Activated naive CD8-positive, alpha-beta T cell treated with anti-CD3 and anti-CD28 coated beads for 36 hours (primary cell): ENCODE results near the gene PCSK6. TPM values are rescaled to one million over a fixed set of nuclear protein-coding genes. Genes with fewer than 3 reads are reported as not detected.
"Not testable (repeated sequence)": the region's sequence is repeated elsewhere in the genome, so short reads cannot be mapped to it uniquely, and the experiment has no call there.

Experiments
- DNase-seq: peaks from one replicate; pipeline ENCODE4 v3.0.0; 2021
- H3K27ac Mint-ChIP-seq: one replicate; pipeline ENCODE4 v1.8.0; 2022; ENCODE audit warnings: mild to moderate bottlenecking, moderate library complexity, mixed read lengths
- H3K27me3 Mint-ChIP-seq: one replicate; pipeline ENCODE4 v1.8.0; 2022; ENCODE audit warnings: mild to moderate bottlenecking, mixed read lengths
- H3K36me3 Mint-ChIP-seq: one replicate; pipeline ENCODE4 v1.8.0; 2021; ENCODE audit warnings: mild to moderate bottlenecking, mixed read lengths
- H3K4me1 Mint-ChIP-seq: one replicate; pipeline ENCODE4 v1.8.0; 2021; ENCODE audit warnings: mixed read lengths
- H3K4me3 Mint-ChIP-seq: one replicate; pipeline ENCODE4 v1.8.0; 2022; ENCODE audit warnings: mild to moderate bottlenecking, moderate library complexity, mixed read lengths
- H3K9me3 Mint-ChIP-seq: one replicate; pipeline ENCODE4 v1.8.0; 2022; ENCODE audit warnings: mixed read lengths
- total RNA-seq, 2 experiments: library from RNA; stranded (reverse); gene quantifications; one replicate each; pipeline ENCODE4 v1.2.3, GENCODE V29; 2021

Gene PCSK6
- total RNA-seq, 2 experiments from 2014 or later: 4.0 to 4.6 TPM

DNA sequence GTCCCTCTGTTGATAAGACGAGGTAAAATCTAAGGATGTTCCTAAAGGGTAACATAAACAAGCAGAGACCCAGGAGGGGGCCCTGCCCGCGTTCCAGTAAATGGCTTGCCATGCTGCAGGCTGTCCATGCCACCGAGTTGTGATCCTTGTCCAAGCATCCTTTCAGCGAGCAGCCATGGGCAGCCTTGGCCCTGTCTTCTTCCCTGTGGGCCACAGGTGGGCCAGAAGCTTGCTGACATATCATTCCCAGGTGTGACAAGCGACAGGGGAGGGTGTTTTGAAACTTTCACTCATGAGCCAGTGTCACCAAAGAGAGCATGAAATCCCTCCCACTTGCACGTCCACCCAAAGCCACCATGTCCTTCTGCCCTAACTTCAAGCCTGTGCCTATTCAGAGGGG, 53.7 kb downstream of the PCSK6 start:
- no peak overlapping the region for H3K27ac Mint-ChIP-seq
- no peaks in the 10 kb centered on the region for H3K36me3 Mint-ChIP-seq
- H3K4me1 Mint-ChIP-seq: no peaks in the 10 kb centered on the region
- H3K27me3 Mint-ChIP-seq: peaks cover 7% of the 10 kb centered on the region
- H3K4me3 Mint-ChIP-seq: no peak overlapping the region
- no peaks in the 10 kb centered on the region for H3K9me3 Mint-ChIP-seq
- no peak for DNase-seq

DNA sequence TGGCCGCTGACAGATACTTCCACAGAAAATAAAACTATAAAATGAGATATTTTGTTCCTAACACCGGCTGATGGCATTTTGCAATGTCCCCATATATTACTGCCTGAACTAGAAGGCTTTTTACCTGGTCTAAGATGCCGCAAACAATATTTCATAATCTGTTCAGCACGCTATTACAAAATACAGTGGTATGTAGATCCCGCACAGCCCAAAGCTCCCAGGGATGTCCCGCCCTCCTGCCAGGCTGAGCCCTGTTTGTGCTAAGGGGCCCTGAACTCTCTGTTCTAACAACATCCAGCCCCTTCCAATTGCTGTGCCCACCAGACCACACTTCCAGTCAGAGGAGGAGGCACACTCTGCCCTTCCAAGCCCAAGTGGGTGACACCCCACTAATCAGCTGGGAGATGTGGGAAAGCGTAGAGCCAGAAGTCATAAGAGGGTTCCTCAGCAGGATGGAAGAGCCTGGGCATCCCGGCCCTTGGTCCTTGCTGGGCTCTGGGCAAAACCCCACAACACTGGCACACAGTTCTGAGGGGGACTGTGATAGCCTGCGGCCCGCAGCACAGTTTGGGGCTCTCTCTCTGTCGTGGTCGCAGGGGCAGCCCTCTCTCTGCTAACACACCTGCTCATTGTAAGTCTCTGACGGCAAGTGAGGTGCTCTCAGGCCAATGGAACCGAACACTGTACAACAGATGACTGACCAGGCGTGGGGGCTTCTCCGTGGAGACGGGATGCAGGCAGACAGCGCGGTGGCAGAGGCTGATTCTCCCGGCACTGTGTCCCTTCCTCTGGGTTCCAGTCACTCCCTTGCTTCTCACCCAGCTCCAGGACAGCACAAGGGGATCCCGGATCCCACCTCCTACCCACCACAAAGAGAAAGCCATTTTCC, 55.2 kb downstream of the PCSK6 start:
- no peaks in the 10 kb centered on the region for H3K36me3 Mint-ChIP-seq
- no peak for DNase-seq
- H3K27me3 Mint-ChIP-seq: peaks cover 7% of the 10 kb centered on the region
- H3K4me3 Mint-ChIP-seq: no peak overlapping the region
- no peaks in the 10 kb centered on the region for H3K4me1 Mint-ChIP-seq
- no peak overlapping the region for H3K27ac Mint-ChIP-seq
- H3K9me3 Mint-ChIP-seq: no peaks in the 10 kb centered on the region

DNA sequence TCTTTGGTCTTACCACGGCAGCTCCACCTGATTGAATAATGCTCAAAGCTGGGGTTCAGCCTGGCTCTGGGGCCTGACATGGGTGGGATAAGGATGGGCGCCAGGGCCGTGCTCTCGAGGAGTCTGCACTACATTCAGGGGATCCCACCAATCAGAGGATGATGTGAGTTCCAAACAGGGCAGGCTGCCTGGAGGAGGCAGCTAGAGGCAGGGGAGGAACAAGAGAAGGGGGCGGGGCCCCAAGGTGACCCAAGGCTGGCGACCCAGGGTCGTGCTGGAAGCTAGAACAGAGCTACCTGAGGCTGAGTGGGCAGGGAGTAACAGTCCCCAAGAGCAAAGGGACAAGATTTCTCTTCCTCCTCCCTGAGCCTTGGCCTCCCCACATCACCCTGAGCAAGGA, 56.1 kb downstream of the PCSK6 start:
- H3K27me3 Mint-ChIP-seq: no peaks in the 10 kb centered on the region
- H3K9me3 Mint-ChIP-seq: no peaks in the 10 kb centered on the region
- no peak overlapping the region for H3K27ac Mint-ChIP-seq
- no peak overlapping the region for H3K4me3 Mint-ChIP-seq
- no peaks in the 10 kb centered on the region for H3K4me1 Mint-ChIP-seq
- no peaks in the 10 kb centered on the region for H3K36me3 Mint-ChIP-seq
- no peak for DNase-seq

DNA sequence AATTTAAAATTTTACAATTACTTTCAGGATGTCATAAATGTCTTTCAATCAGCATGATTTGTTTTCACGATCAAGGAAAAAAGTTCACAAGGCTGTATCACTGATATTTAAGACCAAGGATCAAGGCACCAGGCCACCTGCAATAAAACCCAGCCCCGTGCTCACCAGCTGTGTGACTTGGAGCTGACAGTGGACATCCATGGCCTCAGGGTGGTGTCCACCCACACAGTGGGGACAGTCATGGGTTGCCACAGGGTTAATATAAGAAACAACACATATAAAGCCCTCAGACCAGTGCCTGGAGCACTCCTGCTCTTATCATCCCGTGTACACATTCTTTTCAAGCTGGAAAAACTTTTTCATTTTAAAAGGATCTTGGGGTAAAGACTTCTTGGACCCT, 56.5 kb downstream of the PCSK6 start:
- no peaks in the 10 kb centered on the region for H3K4me1 Mint-ChIP-seq
- no peaks in the 10 kb centered on the region for H3K9me3 Mint-ChIP-seq
- no peak overlapping the region for H3K27ac Mint-ChIP-seq
- DNase-seq: no peak
- no peak overlapping the region for H3K4me3 Mint-ChIP-seq
- no peaks in the 10 kb centered on the region for H3K36me3 Mint-ChIP-seq
- H3K27me3 Mint-ChIP-seq: no peaks in the 10 kb centered on the region

DNA sequence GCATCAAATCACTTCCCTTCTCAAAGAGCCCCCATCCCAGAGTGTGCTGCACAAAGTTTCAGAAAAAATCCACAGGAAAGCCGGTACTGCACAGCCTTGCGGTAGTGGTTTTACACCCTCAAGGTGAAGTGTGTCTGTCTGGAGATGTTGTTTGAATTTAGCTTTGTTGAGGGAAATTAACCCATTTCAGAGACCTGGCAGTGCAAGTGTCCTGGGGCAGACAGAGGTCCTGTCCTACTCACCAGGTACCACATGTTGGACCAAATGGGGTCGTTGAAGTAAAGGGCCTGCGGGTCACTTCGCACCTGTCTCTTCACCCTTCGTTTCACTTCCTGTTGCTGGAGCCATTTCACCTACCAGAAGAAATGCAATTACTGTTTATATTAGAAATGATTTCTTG, 57.8 kb downstream of the PCSK6 start:
- H3K4me1 Mint-ChIP-seq: no peaks in the 10 kb centered on the region
- no peak for DNase-seq
- H3K9me3 Mint-ChIP-seq: no peaks in the 10 kb centered on the region
- no peak overlapping the region for H3K27ac Mint-ChIP-seq
- no peak overlapping the region for H3K4me3 Mint-ChIP-seq
- no peaks in the 10 kb centered on the region for H3K27me3 Mint-ChIP-seq
- H3K36me3 Mint-ChIP-seq: no peaks in the 10 kb centered on the region

DNA sequence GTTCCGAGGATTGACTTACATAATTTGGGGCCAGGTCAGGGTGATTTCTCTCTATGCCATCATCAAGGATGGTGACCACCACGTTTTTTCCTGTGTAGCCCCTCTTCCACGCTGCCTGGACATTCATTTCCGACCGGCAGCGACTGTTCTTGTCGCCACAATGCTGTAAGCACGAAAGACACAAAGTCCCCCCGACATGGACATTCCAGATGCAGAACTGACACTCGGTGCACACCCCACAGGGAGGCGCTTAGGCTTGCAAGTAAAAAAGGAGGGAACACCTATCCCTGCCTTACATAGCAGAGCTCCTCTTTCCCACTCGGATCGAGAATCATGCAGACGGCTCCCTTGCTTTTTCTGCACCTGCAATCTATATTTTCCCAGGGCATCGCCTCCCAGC, 58.2 kb downstream of the PCSK6 start:
- H3K36me3 Mint-ChIP-seq: no peaks in the 10 kb centered on the region
- DNase-seq: no peak
- H3K4me3 Mint-ChIP-seq: no peak overlapping the region
- no peaks in the 10 kb centered on the region for H3K9me3 Mint-ChIP-seq
- H3K27ac Mint-ChIP-seq: no peak overlapping the region
- H3K4me1 Mint-ChIP-seq: no peaks in the 10 kb centered on the region
- no peaks in the 10 kb centered on the region for H3K27me3 Mint-ChIP-seq

DNA sequence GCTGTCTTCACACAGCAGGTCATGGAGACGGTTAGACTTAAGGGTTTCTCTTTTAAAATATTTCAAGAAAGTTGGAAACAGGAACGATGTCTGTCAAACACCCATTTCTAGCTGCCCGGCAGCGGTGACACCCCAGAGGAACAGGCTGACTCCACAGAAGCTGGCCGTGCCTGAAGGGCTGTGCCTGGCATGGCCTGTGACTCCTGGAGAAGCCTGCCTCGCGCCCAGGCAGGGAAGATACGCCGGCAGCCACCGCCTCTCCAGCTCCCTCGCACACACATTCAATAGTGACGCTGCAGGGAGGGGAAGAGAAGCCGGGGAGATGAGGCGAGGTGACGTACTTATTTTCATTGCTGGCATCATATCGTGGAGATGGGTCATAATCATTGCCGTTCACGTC, 59.9 kb downstream of the PCSK6 start:
- no peak overlapping the region for H3K27ac Mint-ChIP-seq
- no peak overlapping the region for H3K4me3 Mint-ChIP-seq
- H3K27me3 Mint-ChIP-seq: no peaks in the 10 kb centered on the region
- no peak for DNase-seq
- H3K36me3 Mint-ChIP-seq: no peaks in the 10 kb centered on the region
- H3K4me1 Mint-ChIP-seq: no peaks in the 10 kb centered on the region
- H3K9me3 Mint-ChIP-seq: no peaks in the 10 kb centered on the region

DNA sequence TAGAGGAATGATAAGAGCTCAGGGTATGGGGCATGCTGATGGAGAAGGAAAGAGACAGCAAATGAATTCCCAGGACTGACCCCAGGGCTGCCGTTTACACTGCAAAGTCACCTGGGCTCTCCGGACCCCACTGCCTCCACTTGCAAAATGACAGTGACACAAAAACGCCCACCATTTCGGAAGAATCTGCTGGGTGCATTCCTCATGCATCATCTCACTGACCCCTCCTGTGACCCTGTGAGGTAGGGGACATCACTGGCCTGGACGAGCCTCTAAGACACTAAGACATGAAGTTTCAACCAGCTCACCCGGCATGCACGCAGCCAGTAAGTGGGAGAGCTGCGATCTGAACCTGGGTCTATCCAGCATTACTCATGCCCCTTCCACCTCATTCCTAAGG, 60.3 kb downstream of the PCSK6 start:
- Mint-ChIP-seq H3K4me3 (no peak overlapping the region), H3K27me3 (no peaks in the 10 kb centered on the region), H3K4me1 (no peaks in the 10 kb centered on the region), H3K27ac (no peak overlapping the region), H3K36me3 (no peaks in the 10 kb centered on the region), H3K9me3 (no peaks in the 10 kb centered on the region)
- DNase-seq: no peak

DNA sequence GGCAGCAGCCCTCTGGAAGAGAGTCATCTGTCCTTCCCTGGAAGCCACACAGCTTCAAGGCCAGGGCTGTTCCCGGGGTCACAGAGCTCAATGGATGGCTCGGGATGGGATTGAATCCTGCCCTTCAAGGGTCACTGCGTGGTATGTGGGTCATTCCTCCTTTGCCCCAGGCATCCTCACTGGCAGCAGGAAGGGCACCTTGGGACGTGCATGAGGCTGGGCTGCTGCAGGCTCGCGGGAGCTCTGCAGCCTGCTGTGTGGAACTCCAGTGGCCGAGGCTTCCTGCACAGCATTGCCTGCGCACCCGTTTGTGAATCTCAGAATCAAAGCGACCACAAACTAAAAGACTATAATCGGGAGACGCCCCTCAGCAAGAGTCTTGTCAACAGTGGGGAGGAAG, 60.7 kb downstream of the PCSK6 start:
- no peaks in the 10 kb centered on the region for H3K4me1 Mint-ChIP-seq
- H3K27ac Mint-ChIP-seq: no peak overlapping the region
- no peak for DNase-seq
- no peaks in the 10 kb centered on the region for H3K27me3 Mint-ChIP-seq
- no peak overlapping the region for H3K4me3 Mint-ChIP-seq
- H3K9me3 Mint-ChIP-seq: no peaks in the 10 kb centered on the region
- H3K36me3 Mint-ChIP-seq: no peaks in the 10 kb centered on the region

DNA sequence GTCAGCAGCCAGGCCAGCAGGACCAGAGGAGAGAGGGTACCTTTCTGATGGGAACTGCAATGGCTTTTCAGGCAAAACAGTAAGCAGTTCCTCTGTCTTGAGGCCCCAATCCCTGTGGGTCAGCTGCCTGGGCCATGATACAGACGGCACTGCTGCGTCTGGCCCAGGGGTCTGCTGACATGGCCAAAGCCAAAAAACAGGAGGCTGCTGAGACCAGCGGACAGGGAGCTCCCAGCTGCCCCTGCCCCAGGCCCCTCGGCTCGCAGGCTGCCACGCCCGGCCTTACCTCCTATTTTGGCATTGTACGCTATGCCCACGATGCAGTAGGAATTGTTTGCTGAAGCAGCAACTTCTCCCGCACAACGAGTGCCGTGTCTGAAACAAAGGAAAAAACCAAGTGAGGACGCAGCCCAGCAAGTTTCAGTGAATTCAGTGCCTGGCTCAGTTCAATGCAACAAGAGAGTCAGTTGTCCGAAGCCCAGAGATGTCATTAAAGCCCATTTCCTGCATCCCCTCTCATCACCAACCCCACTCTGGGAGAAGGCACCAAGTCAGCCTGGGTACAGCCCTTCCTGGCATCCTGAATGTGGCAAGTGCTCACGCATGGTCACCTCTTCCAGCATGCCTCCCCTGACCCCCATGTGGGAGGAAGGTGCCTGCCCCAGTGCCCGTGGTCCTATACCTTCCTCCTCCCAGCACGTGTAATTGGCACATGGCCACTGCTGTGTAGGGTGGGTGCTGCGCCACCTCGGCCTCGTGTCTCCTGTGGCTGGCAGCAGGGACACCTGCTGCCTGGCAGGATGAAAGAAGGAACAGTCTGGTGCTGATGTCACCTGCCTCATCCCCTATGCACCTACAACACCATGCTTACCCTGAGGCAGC, 61.7 kb downstream of the PCSK6 start:
- H3K36me3 Mint-ChIP-seq: no peaks in the 10 kb centered on the region
- H3K27me3 Mint-ChIP-seq: no peaks in the 10 kb centered on the region
- no peak overlapping the region for H3K27ac Mint-ChIP-seq

DNA sequence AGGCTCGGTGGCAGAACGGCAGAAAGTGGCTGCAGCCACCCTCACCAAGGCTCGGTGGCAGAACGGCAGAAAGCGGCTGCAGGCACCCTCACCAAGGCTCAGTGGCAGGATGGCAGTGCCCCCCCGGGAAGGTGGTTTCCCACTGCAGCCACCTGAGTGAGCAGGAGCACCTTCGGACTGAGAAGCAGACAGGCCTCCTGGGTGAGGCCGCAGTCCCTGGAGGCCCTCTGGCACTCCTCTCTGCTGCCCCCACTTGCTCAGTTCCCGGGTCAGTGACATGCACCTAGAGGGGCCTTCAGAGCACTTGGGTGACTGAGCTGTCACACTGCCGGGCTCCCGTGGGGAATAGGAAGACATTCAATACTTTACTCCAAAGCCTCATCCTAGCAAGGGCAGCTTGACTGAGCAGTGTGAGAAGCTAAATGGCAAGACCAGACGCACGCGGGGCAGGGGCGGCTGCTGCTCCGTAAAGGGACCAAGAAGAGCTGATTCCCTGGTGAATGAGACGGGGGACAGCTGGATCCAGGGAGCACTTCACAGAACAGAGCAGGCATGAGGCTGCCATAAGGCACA, 62.7 kb downstream of the PCSK6 start:
- H3K4me3 Mint-ChIP-seq: no peak overlapping the region
- peaks cover 2% of the 10 kb centered on the region for H3K36me3 Mint-ChIP-seq
- no peaks in the 10 kb centered on the region for H3K27me3 Mint-ChIP-seq
- DNase-seq: no peak
- H3K27ac Mint-ChIP-seq: no peak overlapping the region
- peaks cover 4% of the 10 kb centered on the region for H3K9me3 Mint-ChIP-seq
- H3K4me1 Mint-ChIP-seq: no peaks in the 10 kb centered on the region

More for the DNA sequence above, 61.7 kb downstream of the PCSK6 start:
- no peak overlapping the region for H3K4me3 Mint-ChIP-seq
- H3K4me1 Mint-ChIP-seq: no peaks in the 10 kb centered on the region
- peaks cover 2% of the 10 kb centered on the region for H3K9me3 Mint-ChIP-seq
- no peak for DNase-seq

DNA sequence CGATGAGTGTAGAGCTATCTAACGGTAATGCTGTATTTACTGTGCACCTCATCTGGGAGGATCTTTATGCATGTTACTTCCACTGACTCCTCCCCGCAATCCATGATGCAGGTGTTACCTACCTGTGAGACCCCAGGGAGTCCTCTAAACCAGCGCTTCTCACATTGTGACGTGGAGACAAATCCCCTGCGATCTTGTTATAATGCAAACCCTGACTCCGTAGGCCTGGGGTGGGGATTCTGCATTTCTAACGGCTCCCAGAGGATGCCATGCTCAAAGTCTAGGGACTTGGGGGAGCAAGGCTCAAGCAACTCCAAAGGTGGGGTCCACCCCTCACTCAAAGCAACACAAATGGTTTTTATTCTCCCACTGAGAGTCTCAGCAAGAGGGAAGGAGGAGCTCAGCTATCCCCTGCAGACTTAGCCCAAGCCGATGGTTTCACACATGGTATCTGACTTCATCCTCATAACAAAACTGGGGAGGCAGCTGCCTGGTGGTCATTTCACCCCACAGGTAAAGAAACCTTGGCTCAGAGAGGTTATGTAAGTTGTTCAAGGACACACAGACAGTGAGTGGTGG, 63.6 kb downstream of the PCSK6 start:
- no peak overlapping the region for H3K27ac Mint-ChIP-seq
- H3K9me3 Mint-ChIP-seq: peaks cover 4% of the 10 kb centered on the region
- no peaks in the 10 kb centered on the region for H3K4me1 Mint-ChIP-seq
- DNase-seq: no peak
- H3K4me3 Mint-ChIP-seq: no peak overlapping the region
- peaks cover 4% of the 10 kb centered on the region for H3K36me3 Mint-ChIP-seq
- H3K27me3 Mint-ChIP-seq: no peaks in the 10 kb centered on the region

DNA sequence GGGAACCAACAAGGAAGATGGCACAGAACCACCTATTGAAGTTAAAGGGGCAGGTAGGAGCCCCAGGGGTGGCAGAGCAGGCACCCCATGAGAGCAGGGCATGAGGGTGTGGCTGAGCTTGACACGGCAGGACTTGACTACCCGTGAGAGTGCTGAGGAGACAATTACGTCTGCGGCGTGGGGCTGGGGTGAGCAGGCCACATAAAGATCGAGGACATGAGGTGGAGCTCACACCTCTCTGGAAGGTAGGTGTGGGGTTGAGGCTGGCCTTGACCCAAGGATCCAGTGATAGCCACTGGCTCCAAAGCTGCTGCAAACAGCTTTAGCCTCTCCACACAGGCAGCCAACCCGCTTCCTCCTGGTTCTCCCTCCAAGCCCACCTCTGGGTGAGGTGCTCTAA, 64.5 kb downstream of the PCSK6 start:
- no peak for DNase-seq
- Mint-ChIP-seq H3K9me3 (peaks cover 4% of the 10 kb centered on the region), H3K27ac (no peak overlapping the region), H3K36me3 (peaks cover 4% of the 10 kb centered on the region), H3K4me3 (no peak overlapping the region), H3K27me3 (no peaks in the 10 kb centered on the region), H3K4me1 (no peaks in the 10 kb centered on the region)

DNA sequence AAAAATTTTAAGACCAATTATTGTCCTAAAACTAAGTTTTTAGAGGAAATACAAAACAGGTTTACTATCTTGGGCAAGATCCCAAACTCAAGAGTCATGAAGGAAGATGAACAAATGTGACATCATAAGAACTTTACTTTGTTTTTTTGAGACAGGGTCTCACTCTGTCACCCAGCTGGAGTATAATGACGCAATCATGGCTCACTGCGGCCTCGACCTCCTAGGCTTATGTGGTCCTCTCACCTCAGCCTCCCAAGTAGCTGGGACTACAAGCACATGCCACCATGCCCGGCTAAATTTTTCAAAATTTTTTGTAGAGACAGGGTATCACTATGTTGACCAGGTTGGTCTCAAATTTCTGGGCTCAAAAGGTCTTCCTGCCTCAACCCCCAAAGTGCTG, 69.3 kb downstream of the PCSK6 start:
- peaks cover 4% of the 10 kb centered on the region for H3K9me3 Mint-ChIP-seq
- no peaks in the 10 kb centered on the region for H3K27me3 Mint-ChIP-seq
- H3K36me3 Mint-ChIP-seq: peaks cover 4% of the 10 kb centered on the region
- H3K4me1 Mint-ChIP-seq: no peaks in the 10 kb centered on the region
- no peak overlapping the region for H3K4me3 Mint-ChIP-seq
- no peak overlapping the region for H3K27ac Mint-ChIP-seq
- no peak for DNase-seq

DNA sequence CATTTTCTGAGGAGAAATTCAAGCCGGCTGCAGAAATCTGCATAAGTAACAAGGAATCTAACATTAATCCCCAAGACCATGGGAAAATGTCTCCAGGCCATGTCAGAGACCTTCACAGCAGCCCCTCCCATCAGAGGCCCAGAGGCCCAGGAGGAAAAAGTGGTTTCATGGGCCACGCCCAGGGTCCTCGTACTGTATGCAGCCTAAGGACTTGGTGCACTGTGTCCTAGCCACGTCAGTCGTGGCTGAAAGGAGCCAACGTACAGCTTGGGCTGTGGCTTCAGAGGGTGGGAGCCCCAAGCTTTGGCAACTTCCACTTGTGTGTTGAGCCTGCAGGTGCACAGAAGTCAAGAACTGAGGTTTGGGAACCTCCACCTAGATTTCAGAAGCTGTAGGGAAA, 73.0 kb downstream of the PCSK6 start:
- H3K4me1 Mint-ChIP-seq, H3K36me3 Mint-ChIP-seq: not testable (repeated sequence)

More for the DNA sequence above, 73.0 kb downstream of the PCSK6 start:
- H3K4me3 Mint-ChIP-seq, H3K9me3 Mint-ChIP-seq, DNase-seq, H3K27ac Mint-ChIP-seq, H3K27me3 Mint-ChIP-seq: not testable (repeated sequence)
